Spleen (tissue), 7 donors: ENCODE results near the gene CNTNAP2.

Source experiments
- POLR2A ChIP-seq, 3 donors: fragments of 450-650 bp; IDR thresholded peaks; one replicate each; pipeline ENCODE4 v1.5.1; 2017; ENCODE audit warnings: antibody characterized with exemption in 3 of 3, mild to moderate bottlenecking in 1 of 3
- TF ChIP-seq, protein P1 (sequence below), 11 experiments: fragments of 200-600 bp in 7 of 11; fragments of 450-650 bp in 4 of 11; sonication (generic) in 4 of 11; IDR thresholded peaks in 8 of 11; conservative IDR thresholded peaks in 3 of 11; 1 replicate in 7 of 11; 2 replicates in 4 of 11; pipeline versions ENCODE4 v1.4.0 to v1.8.0; 2016 to 2021; ENCODE audit warnings: antibody characterized with exemption in 11 of 11, inconsistent platforms in 4 of 11, mild to moderate bottlenecking in 1 of 11
- donor health status: DM: no; HTN: no; CAD: no; lungs with moderate emphysema.
- donor health status: DM: no; HTN: no; CAD: no.
- donor health status: DM: no; HTN: no; CAD: no.

DNA sequence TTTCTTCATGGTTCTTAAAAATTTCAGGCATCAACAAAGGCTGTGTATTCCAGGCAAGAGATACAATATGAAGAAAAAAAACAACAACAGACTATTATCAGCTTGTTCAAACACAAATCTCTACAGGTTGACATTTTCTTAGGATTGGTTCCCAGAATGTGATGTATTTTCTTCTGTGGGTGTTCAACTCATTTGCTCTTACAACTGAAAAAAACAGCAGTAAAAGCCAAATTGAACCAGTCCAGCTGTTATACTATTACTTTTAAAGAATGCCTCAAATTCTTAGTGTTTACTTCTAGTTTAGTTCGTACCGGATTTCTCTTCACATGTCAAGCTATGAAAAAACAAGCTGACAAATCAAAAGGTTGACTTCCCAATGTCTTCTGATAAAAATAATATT lies 60.7 kb downstream of the CNTNAP2 start:
- TF ChIP-seq, protein P1, sequence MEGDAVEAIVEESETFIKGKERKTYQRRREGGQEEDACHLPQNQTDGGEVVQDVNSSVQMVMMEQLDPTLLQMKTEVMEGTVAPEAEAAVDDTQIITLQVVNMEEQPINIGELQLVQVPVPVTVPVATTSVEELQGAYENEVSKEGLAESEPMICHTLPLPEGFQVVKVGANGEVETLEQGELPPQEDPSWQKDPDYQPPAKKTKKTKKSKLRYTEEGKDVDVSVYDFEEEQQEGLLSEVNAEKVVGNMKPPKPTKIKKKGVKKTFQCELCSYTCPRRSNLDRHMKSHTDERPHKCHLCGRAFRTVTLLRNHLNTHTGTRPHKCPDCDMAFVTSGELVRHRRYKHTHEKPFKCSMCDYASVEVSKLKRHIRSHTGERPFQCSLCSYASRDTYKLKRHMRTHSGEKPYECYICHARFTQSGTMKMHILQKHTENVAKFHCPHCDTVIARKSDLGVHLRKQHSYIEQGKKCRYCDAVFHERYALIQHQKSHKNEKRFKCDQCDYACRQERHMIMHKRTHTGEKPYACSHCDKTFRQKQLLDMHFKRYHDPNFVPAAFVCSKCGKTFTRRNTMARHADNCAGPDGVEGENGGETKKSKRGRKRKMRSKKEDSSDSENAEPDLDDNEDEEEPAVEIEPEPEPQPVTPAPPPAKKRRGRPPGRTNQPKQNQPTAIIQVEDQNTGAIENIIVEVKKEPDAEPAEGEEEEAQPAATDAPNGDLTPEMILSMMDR (IDR thresholded peaks at IDR 0.05 in 8 of 11, conservative IDR thresholded peaks at IDR 0.05 in 3 of 11) = no peak
- no peak for TF ChIP-seq POLR2A (IDR thresholded peaks at IDR 0.05)
